ENCODE results near the gene ARF1.
A peak's percentile ranks its signal among the peaks of the same experiment; 100 is the strongest.

Gene ARF1

GRCh38 chr1:228136901-228137300 is 54.4 kb downstream of the ARF1 start:
- H3K4me3 ChIP-seq = no peak overlapping the region
- no peaks in the 10 kb centered on the region for H3K9me3 ChIP-seq
- H3K27me3 ChIP-seq (ENCODE audit: low read depth) = peaks cover 8% of the 10 kb centered on the region
- no peak for DNase-seq (ENCODE audit: low spot score in 2 of 2)
- peaks cover 9% of the 10 kb centered on the region for H3K36me3 ChIP-seq (replicated peaks)
- peaks cover 7% of the 10 kb centered on the region for H3K4me1 ChIP-seq
- in situ Hi-C loops (cut with MboI; ENCODE audit: low sequenced_read_pairs) = loop anchor here (10.0 kb wide), 1 partner anchor 318 kb away; a partner anchor contains a TSS

- peaks cover 8% of the 10 kb centered on the region for H3K4me1 ChIP-seq
- in situ Hi-C loops (cut with MboI; ENCODE audit: low sequenced_read_pairs) = loop anchor here (10.0 kb wide), 1 partner anchor 315 kb away; a partner anchor contains a TSS
Measured at GRCh38 chr1:228139406-228139930, 57.0 kb downstream of the ARF1 start.

GRCh38 chr1:228139931-228140723 is 57.6 kb downstream of the ARF1 start, which contains the start of gene GUK1:
TSS of gene GUK1 (plus strand) at chr1:228140279. CDS start at chr1:228140303, 24 bp downstream.
- Histone ChIP-seq H3K27me3 (ENCODE audit: low read depth) (peaks cover 8% of the 10 kb centered on the region; the same call in 1 of the 2 replicates), H3K4me3 (peak within 1 kb of the TSS; percentile 98), H3K4me1 (peaks cover 8% of the 10 kb centered on the region), H3K36me3 (replicated peaks) (peaks cover 13% of the 10 kb centered on the region), H3K9me3 (no peaks in the 10 kb centered on the region)
- in situ Hi-C loops (cut with MboI; ENCODE audit: low sequenced_read_pairs) = loop anchor here (10.0 kb wide), 1 partner anchor 315 kb away; a partner anchor contains a TSS
- peak; percentile 99 to 100 for DNase-seq (ENCODE audit: low spot score in 2 of 2)

More at GRCh38 chr1:228139406-228139930, 57.0 kb downstream of the ARF1 start:
- Histone ChIP-seq H3K9me3 (no peaks in the 10 kb centered on the region), H3K36me3 (replicated peaks) (peaks cover 13% of the 10 kb centered on the region), H3K27me3 (ENCODE audit: low read depth) (peaks cover 8% of the 10 kb centered on the region), H3K4me3 (peak overlapping the region; percentile 98)
- no peak for DNase-seq (ENCODE audit: low spot score in 2 of 2)

GRCh38 chr1:228140724-228141225 is 58.3 kb downstream of the ARF1 start:
- in situ Hi-C loops (cut with MboI; ENCODE audit: low sequenced_read_pairs) = no loop called here
- Histone ChIP-seq H3K9me3 (no peaks in the 10 kb centered on the region), H3K4me3 (peak overlapping the region; percentile 98), H3K27me3 (ENCODE audit: low read depth) (peaks cover 6% of the 10 kb centered on the region; the same call in 1 of the 2 replicates), H3K4me1 (peaks cover 8% of the 10 kb centered on the region), H3K36me3 (replicated peaks) (peaks cover 17% of the 10 kb centered on the region)
- no peak for DNase-seq (ENCODE audit: low spot score in 2 of 2)

- in situ Hi-C loops (cut with MboI; ENCODE audit: low sequenced_read_pairs) = no loop called here
Measured at GRCh38 chr1:228141226-228142044, 58.9 kb downstream of the ARF1 start.

GRCh38 chr1:228142155-228142691 is 59.7 kb downstream of the ARF1 start:
- H3K27me3 ChIP-seq (ENCODE audit: low read depth) = no peaks in the 10 kb centered on the region; the same call in 1 of the 2 replicates
- H3K9me3 ChIP-seq = no peaks in the 10 kb centered on the region
- peaks cover 8% of the 10 kb centered on the region for H3K4me1 ChIP-seq
- peaks cover 20% of the 10 kb centered on the region for H3K36me3 ChIP-seq (replicated peaks)
- peak overlapping the region; percentile 98 for H3K4me3 ChIP-seq
- in situ Hi-C loops (cut with MboI; ENCODE audit: low sequenced_read_pairs) = no loop called here
- DNase-seq (ENCODE audit: low spot score in 2 of 2) = no peak

More at GRCh38 chr1:228141226-228142044, 58.9 kb downstream of the ARF1 start:
- peak in 1 of 2 experiments; percentile 45 for DNase-seq (ENCODE audit: low spot score in 2 of 2)
- Histone ChIP-seq H3K4me1 (peaks cover 8% of the 10 kb centered on the region), H3K36me3 (replicated peaks) (peaks cover 17% of the 10 kb centered on the region), H3K4me3 (peak overlapping the region; percentile 98), H3K27me3 (ENCODE audit: low read depth) (peaks cover 2% of the 10 kb centered on the region; the same call in 1 of the 2 replicates), H3K9me3 (no peaks in the 10 kb centered on the region)

- in situ Hi-C loops (cut with MboI; ENCODE audit: low sequenced_read_pairs) = no loop called here
- no peak overlapping the region for H3K4me3 ChIP-seq
- H3K9me3 ChIP-seq = no peaks in the 10 kb centered on the region
- no peaks in the 10 kb centered on the region; the same call in 1 of the 2 replicates for H3K27me3 ChIP-seq (ENCODE audit: low read depth)
- peaks cover 24% of the 10 kb centered on the region for H3K36me3 ChIP-seq (replicated peaks)
- H3K4me1 ChIP-seq = peaks cover 8% of the 10 kb centered on the region
- DNase-seq (ENCODE audit: low spot score in 2 of 2) = no peak
Measured at GRCh38 chr1:228142701-228143136, 60.2 kb downstream of the ARF1 start.

- Histone ChIP-seq H3K36me3 (replicated peaks) (peaks cover 26% of the 10 kb centered on the region), H3K4me3 (no peak overlapping the region), H3K4me1 (peaks cover 8% of the 10 kb centered on the region), H3K9me3 (no peaks in the 10 kb centered on the region), H3K27me3 (ENCODE audit: low read depth) (no peaks in the 10 kb centered on the region)
- no peak for DNase-seq (ENCODE audit: low spot score in 2 of 2)
- in situ Hi-C loops (cut with MboI; ENCODE audit: low sequenced_read_pairs) = no loop called here
Measured at GRCh38 chr1:228143480-228144192, 61.1 kb downstream of the ARF1 start.

GRCh38 chr1:228144193-228144992 is 61.9 kb downstream of the ARF1 start:
- peak in 1 of 2 experiments; percentile 15 for DNase-seq (ENCODE audit: low spot score in 2 of 2)
- H3K36me3 ChIP-seq (replicated peaks) = peaks cover 29% of the 10 kb centered on the region
- H3K9me3 ChIP-seq = no peaks in the 10 kb centered on the region
- in situ Hi-C loops (cut with MboI; ENCODE audit: low sequenced_read_pairs) = no loop called here
- no peaks in the 10 kb centered on the region for H3K27me3 ChIP-seq (ENCODE audit: low read depth)
- H3K4me1 ChIP-seq = peaks cover 6% of the 10 kb centered on the region
- H3K4me3 ChIP-seq = no peak overlapping the region

- Histone ChIP-seq H3K9me3 (no peaks in the 10 kb centered on the region), H3K36me3 (replicated peaks) (peaks cover 29% of the 10 kb centered on the region), H3K4me3 (no peak overlapping the region), H3K4me1 (peaks cover 6% of the 10 kb centered on the region), H3K27me3 (ENCODE audit: low read depth) (no peaks in the 10 kb centered on the region)
- DNase-seq (ENCODE audit: low spot score in 2 of 2) = no peak
- in situ Hi-C loops (cut with MboI; ENCODE audit: low sequenced_read_pairs) = no loop called here
Measured at GRCh38 chr1:228144993-228145343, 62.5 kb downstream of the ARF1 start.

- Histone ChIP-seq H3K27me3 (ENCODE audit: low read depth) (no peaks in the 10 kb centered on the region), H3K9me3 (no peaks in the 10 kb centered on the region), H3K4me1 (peaks cover 6% of the 10 kb centered on the region), H3K4me3 (no peak overlapping the region), H3K36me3 (replicated peaks) (peaks cover 25% of the 10 kb centered on the region)
- no peak for DNase-seq (ENCODE audit: low spot score in 2 of 2)
- in situ Hi-C loops (cut with MboI; ENCODE audit: low sequenced_read_pairs) = no loop called here
Measured at GRCh38 chr1:228145463-228146416, 63.2 kb downstream of the ARF1 start.
